ENCODE data around the gene RNU2-1. TPM values are rescaled to one million over a fixed set of nuclear protein-coding genes. Genes with fewer than 3 reads are reported as not detected.

RNU2-1 gene
- total and polyA plus RNA-seq, 2 of the 13 experiments (the other 11 are each of a cell fraction or from before 2014, with no cell fraction given) = not detected

- peak; percentile 50; the same call in 1 of the 2 replicates for TF ChIP-seq FIP1L1 (IDR thresholded peaks at IDR 0.05; ENCODE audit: borderline replicate concordance, insufficient read depth, low read depth, low read length)
- no peak for TF ChIP-seq MIER2 (CRISPR knock-in tag; IDR thresholded peaks at IDR 0.05)
- TF ChIP-seq YEATS4 (CRISPR knock-in tag; IDR thresholded peaks at IDR 0.05; ENCODE audit: borderline replicate concordance) = peak; percentile 82; the same call in 1 of the 2 replicates
- no peak for TF ChIP-seq SKI (IDR thresholded peaks at IDR 0.05; ENCODE audit: partially characterized antibody)
- TF ChIP-seq MIER3 (CRISPR knock-in tag; IDR thresholded peaks at IDR 0.05; ENCODE audit: borderline replicate concordance) = no peak; the same call in 1 of the 2 replicates
- no peak for TF ChIP-seq ZFP36 (IDR thresholded peaks at IDR 0.05; ENCODE audit: borderline replicate concordance, low read depth, low read length, partially characterized antibody)
- TF ChIP-seq ZNF766 (CRISPR knock-in tag; IDR thresholded peaks at IDR 0.05; ENCODE audit: borderline replicate concordance) = no peak
- TF ChIP-seq ZFAT (CRISPR knock-in tag; conservative IDR thresholded peaks at IDR 0.05) = peak; percentile 97
- no peak for TF ChIP-seq ZNF577 (CRISPR knock-in tag; IDR thresholded peaks at IDR 0.05; ENCODE audit: borderline replicate concordance, low read depth)
- TF ChIP-seq ZNF180 (CRISPR knock-in tag; IDR thresholded peaks at IDR 0.05; ENCODE audit: borderline replicate concordance, low read depth) = no peak
- TF ChIP-seq HMGXB4 (CRISPR knock-in tag; IDR thresholded peaks at IDR 0.05; ENCODE audit: borderline replicate concordance in 1 of 2, low read depth in 1 of 2) = peak; percentile 64 to 72; a peak in 2 of 4 replicates
- TF ChIP-seq ZBTB38 (CRISPR knock-in tag; IDR thresholded peaks at IDR 0.05) = no peak
- no peak for TF ChIP-seq NFE2L1 (CRISPR knock-in tag; IDR thresholded peaks at IDR 0.05; ENCODE audit: borderline replicate concordance)
- TF ChIP-seq NFKB2 (CRISPR knock-in tag; IDR thresholded peaks at IDR 0.05; ENCODE audit: borderline replicate concordance) = peak; percentile 93; the same call in 1 of the 2 replicates
- TF ChIP-seq ISL2 (CRISPR knock-in tag; IDR thresholded peaks at IDR 0.05) = 0 out of 2 replicates have a peak, but pooled peaks have one; percentile 55
- TF ChIP-seq ZC3H13 (CRISPR knock-in tag; IDR thresholded peaks at IDR 0.05) = no peak
- peak; percentile 82 to 97 for TF ChIP-seq POLR2A (IDR thresholded peaks at IDR 0.05; ENCODE audit: insufficient read depth in 1 of 2, low read depth in 2 of 2, low read length in 2 of 2)
- no peak for TF ChIP-seq SSRP1 (CRISPR knock-in tag; IDR thresholded peaks at IDR 0.05)
- no peak for TF ChIP-seq MAFK (conservative IDR thresholded peaks at IDR 0.05 in 1 of 2, IDR thresholded peaks at IDR 0.05 in 1 of 2; ENCODE audit: low read length in 2 of 2)
- no peak for TF ChIP-seq TFE3 (CRISPR knock-in tag; IDR thresholded peaks at IDR 0.05)
- TF ChIP-seq ZBTB2 (CRISPR knock-in tag; IDR thresholded peaks at IDR 0.05; ENCODE audit: low read depth) = no peak
- TF ChIP-seq ATF7-NPFF (CRISPR knock-in tag; IDR thresholded peaks at IDR 0.05; ENCODE audit: low read depth) = peak; percentile 65
- TF ChIP-seq ZNF530 (CRISPR knock-in tag; IDR thresholded peaks at IDR 0.05; ENCODE audit: low read depth) = no peak
- peak; percentile 61 for TF ChIP-seq HIVEP1 (CRISPR knock-in tag; IDR thresholded peaks at IDR 0.05)
- TF ChIP-seq ZNF780A (CRISPR knock-in tag; IDR thresholded peaks at IDR 0.05) = no peak
These were observed 22.0 kb downstream of the RNU2-1 start, which contains the start of gene TMEM106A (continued) for GRCh38 chr17:43211480-43212402.
